C4-2B (cell line): ENCODE results near the gene CATSPERZ.

Experiments
- CTCF ChIP-seq: fragments of 450-650 bp; conservative IDR thresholded peaks from 2 replicates; pipeline ENCODE4 v1.5.1; 2017; ENCODE audit warnings: mild to moderate bottlenecking
- ZFX ChIP-seq: fragments of 450-650 bp; IDR thresholded peaks from 2 replicates; pipeline ENCODE4 v1.6.1; 2017

GRCh38 chr11:64254326-64254725 lies 45.8 kb upstream of the CATSPERZ start:
- TF ChIP-seq CTCF (no peak), ZFX (no peak)
